PC-9 (cell line): ENCODE data around the gene GALNT7. TPM values are rescaled to one million over a fixed set of nuclear protein-coding genes. Genes with fewer than 3 reads are reported as not detected.

Experiments
- BruUV-seq: library from RNA; stranded (reverse); fragments of 400-500 nt; replicated peaks from 2 replicates; lab custom pipeline; 2021; lab: Mats Ljungman, UMichigan
- CTCF ChIA-PET: fragments of 300-600 bp; sonication (Branson Sonifier 250); formaldehyde crosslinking; loops from one replicate; lab custom pipeline; 2022; ENCODE audit warnings: antibody characterized with exemption; lab: Charles Lee
- POLR2A ChIA-PET: fragments of 300-600 bp; sonication (Branson Sonifier 250); formaldehyde crosslinking; loops from one replicate; lab custom pipeline; 2022; ENCODE audit warnings: antibody characterized with exemption; ENCODE audit not compliant: unreplicated experiment; lab: Charles Lee
- DNase-seq, 2 experiments: peaks; one replicate each; pipeline versions ENCODE4 v3.0.0 to v3.0.0-alpha.2; 2015 to 2022; ENCODE audit warnings: mixed read lengths in 1 of 2
- H2AFZ ChIP-seq: fragments of 200-600 bp; sonication (generic); 2 replicates; pipeline ENCODE4 v1.8.1; 2017; ENCODE audit warnings: antibody characterized with exemption
- H3F3A ChIP-seq: fragments of 200-600 bp; sonication (generic); 2 replicates; pipeline ENCODE4 v1.8.1; 2017; ENCODE audit warnings: antibody characterized with exemption, mild to moderate bottlenecking, low read depth; ENCODE audit not compliant: insufficient read depth
- H3K27ac ChIP-seq: fragments of 200-600 bp; sonication (generic); 2 replicates; pipeline ENCODE4 v1.6.1; 2016; ENCODE audit warnings: mixed run types
- H3K27me3 ChIP-seq: fragments of 200-600 bp; sonication (generic); 2 replicates; pipeline ENCODE4 v1.6.1; 2016; ENCODE audit warnings: low read depth, mixed run types; ENCODE audit not compliant: insufficient read depth
- H3K36me3 ChIP-seq: fragments of 200-600 bp; sonication (generic); 2 replicates; pipeline ENCODE4 v1.6.1; 2016; ENCODE audit warnings: low read depth, mixed run types
- H3K4me1 ChIP-seq: fragments of 200-600 bp; sonication (generic); replicated peaks from 2 replicates; pipeline ENCODE4 v1.6.1; 2016; ENCODE audit warnings: mixed run types; ENCODE audit not compliant: insufficient read depth
- H3K4me2 ChIP-seq: fragments of 200-600 bp; sonication (generic); 2 replicates; pipeline ENCODE4 v1.6.1; 2017; ENCODE audit warnings: mixed run types
- H3K4me3 ChIP-seq: fragments of 200-600 bp; sonication (generic); 2 replicates; pipeline ENCODE4 v1.6.1; 2016; ENCODE audit warnings: mixed run types
- H3K79me2 ChIP-seq: fragments of 200-600 bp; sonication (generic); 2 replicates; pipeline ENCODE4 v1.6.1; 2017; ENCODE audit warnings: low read depth, mixed run types
- H3K9me2 ChIP-seq: fragments of 200-600 bp; sonication (generic); 2 replicates; pipeline ENCODE4 v1.8.1; 2017; ENCODE audit warnings: mild to moderate bottlenecking; ENCODE audit not compliant: insufficient read depth
- H3K9me3 ChIP-seq: fragments of 200-600 bp; sonication (generic); 2 replicates; pipeline ENCODE4 v1.8.1; 2016; ENCODE audit warnings: low read depth; ENCODE audit not compliant: insufficient read depth
- H4K20me1 ChIP-seq: fragments of 200-600 bp; sonication (generic); 2 replicates; pipeline ENCODE4 v1.8.1; 2017; ENCODE audit not compliant: insufficient read depth
- EZH2 ChIP-seq: fragments of 200-600 bp; sonication (generic); IDR thresholded peaks from 2 replicates; pipeline ENCODE4 v1.8.0; 2017; ENCODE audit warnings: antibody characterized with exemption, low read depth
- intact Hi-C: fragments of 100-400 bp; cut with micrococcal nuclease; formaldehyde crosslinking; loops from one replicate; pipeline ENCODE4 v1.10.0; 2022; ENCODE audit not compliant: unreplicated experiment
- total RNA-seq: library from RNA; stranded (reverse); gene quantifications from 2 replicates; pipeline ENCODE4 v1.2.3, GENCODE V29; 2021
- TF ChIP-seq, protein P1 (sequence below): fragments of 200-600 bp; sonication (generic); conservative IDR thresholded peaks from 2 replicates; pipeline ENCODE4 v1.6.1; 2017; ENCODE audit warnings: mixed run types, antibody characterized with exemption, mild to moderate bottlenecking, moderate library complexity

The GALNT7 gene
- total RNA-seq, 1 experiment from 2014 or later, result 57.2 TPM

DNA sequence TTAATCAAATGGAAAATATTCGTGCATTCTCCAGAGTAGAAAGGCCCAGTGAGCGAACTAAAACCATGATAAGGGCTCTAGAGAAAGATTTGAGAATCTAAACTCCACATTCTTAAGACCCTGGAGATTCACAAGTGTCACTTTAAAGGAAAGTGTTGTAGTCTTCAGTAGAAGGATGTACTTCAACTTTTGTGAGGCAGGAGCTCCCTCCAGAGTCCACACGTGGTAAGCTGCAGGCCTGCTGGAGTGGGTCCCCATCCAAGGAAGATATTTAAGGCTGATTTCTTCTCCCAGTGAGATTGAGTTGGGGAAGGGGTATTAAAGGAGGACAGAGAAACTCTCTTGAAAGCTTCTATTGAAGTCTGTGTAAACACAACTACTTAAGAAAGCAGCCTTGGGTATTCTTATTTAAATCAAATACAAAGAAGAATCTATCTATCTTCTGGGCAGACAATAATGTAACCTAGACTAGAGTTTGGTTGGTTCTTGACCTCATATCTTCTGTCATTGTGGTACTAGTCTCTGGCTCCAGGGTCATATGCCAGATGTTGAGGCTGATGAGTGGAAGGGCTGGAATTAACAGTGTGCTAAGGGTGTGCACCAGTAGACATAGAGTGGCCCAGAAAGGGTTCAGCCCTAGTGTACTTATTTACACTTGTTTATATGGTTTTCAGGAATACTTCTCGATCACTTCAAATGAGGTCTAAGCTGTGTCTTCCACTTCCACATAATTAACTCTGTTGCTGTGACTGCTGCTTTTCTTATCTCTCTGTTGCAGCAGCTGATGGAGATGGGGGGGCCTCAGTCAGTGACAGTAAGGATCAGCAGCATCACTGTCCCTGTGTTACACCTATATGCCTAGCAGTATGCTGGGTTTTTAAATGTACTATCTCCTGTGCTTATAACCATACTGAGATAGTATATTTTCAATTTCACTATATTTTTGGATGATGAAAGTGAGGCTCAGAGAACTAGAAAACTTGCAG lies 89.4 kb downstream of the GALNT7 start:
- H3K4me2 ChIP-seq, result no peak overlapping the region
- BruUV-seq, result no TSS peak
- no peak overlapping the region for H3K27ac ChIP-seq
- CTCF ChIA-PET, result interaction anchor here (0.6 to 1.8 kb wide), 5 partner anchors 44 to 245 kb away, joined by 3 to 22 read pairs (median 7); no protein-coding TSS in a partner anchor
- no peak for TF ChIP-seq EZH2
- TF ChIP-seq, protein P1, sequence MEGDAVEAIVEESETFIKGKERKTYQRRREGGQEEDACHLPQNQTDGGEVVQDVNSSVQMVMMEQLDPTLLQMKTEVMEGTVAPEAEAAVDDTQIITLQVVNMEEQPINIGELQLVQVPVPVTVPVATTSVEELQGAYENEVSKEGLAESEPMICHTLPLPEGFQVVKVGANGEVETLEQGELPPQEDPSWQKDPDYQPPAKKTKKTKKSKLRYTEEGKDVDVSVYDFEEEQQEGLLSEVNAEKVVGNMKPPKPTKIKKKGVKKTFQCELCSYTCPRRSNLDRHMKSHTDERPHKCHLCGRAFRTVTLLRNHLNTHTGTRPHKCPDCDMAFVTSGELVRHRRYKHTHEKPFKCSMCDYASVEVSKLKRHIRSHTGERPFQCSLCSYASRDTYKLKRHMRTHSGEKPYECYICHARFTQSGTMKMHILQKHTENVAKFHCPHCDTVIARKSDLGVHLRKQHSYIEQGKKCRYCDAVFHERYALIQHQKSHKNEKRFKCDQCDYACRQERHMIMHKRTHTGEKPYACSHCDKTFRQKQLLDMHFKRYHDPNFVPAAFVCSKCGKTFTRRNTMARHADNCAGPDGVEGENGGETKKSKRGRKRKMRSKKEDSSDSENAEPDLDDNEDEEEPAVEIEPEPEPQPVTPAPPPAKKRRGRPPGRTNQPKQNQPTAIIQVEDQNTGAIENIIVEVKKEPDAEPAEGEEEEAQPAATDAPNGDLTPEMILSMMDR, result peak; percentile 80
- peaks cover 7% of the 10 kb centered on the region; the same call in 1 of the 2 replicates for H3F3A ChIP-seq
- no peaks in the 10 kb centered on the region; the same call in 1 of the 2 replicates for H3K9me3 ChIP-seq
- intact Hi-C loops, result loop anchor here (1.0 to 10.0 kb wide), 5 partner anchors 159 to 423 kb away; no protein-coding TSS in a partner anchor
- no peaks in the 10 kb centered on the region for H3K9me2 ChIP-seq
- H3K4me1 ChIP-seq, result peaks cover 6% of the 10 kb centered on the region
- no peaks in the 10 kb centered on the region for H3K27me3 ChIP-seq
- peak; percentile 48 to 57 for DNase-seq
- H2AFZ ChIP-seq, result no peak overlapping the region
- H3K36me3 ChIP-seq, result no peaks in the 10 kb centered on the region
- no peak overlapping the region for H3K4me3 ChIP-seq
- POLR2A ChIA-PET, result interaction anchor here (0.6 to 0.7 kb wide), 3 partner anchors 48 to 90 kb away, joined by 3 to 16 read pairs (median 8); no protein-coding TSS in a partner anchor
- H4K20me1 ChIP-seq, result no peaks in the 10 kb centered on the region
- H3K79me2 ChIP-seq, result peaks cover 17% of the 10 kb centered on the region; the same call in 1 of the 2 replicates

DNA sequence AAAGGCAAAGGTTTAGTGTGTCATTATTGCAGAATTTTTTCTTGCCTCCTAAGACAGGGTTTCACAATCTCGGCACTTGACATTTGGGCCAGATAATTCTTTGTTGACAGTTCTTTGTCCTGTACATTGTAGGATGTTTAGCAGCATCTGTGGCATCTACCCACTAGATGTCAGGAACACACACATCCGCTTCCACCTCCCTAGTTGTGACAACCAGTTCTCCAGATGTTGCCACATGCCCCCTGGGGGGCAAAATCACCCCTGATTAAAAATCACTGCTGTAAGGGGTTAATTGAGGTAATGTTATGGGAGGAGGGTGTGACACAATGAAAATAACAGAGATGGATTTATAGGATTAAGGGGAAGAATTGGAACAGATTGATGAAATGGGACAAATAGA lies 90.3 kb downstream of the GALNT7 start:
- Histone ChIP-seq H3K9me2 (no peaks in the 10 kb centered on the region), H3K4me3 (no peak overlapping the region), H3K27me3 (no peaks in the 10 kb centered on the region), H3K79me2 (peaks cover 10% of the 10 kb centered on the region; the same call in 1 of the 2 replicates), H3K4me1 (no peaks in the 10 kb centered on the region), H2AFZ (no peak overlapping the region), H3K4me2 (no peak overlapping the region), H3K27ac (no peak overlapping the region), H3F3A (no peaks in the 10 kb centered on the region), H3K9me3 (no peaks in the 10 kb centered on the region; the same call in 1 of the 2 replicates), H4K20me1 (no peaks in the 10 kb centered on the region), H3K36me3 (no peaks in the 10 kb centered on the region)
- TF ChIP-seq, protein P1, result no peak
- no peak for TF ChIP-seq EZH2
- ChIA-PET CTCF (interaction anchor here (1.6 to 1.8 kb wide), 2 partner anchors 43 to 234 kb away, joined by 3 to 5 read pairs; no protein-coding TSS in a partner anchor), POLR2A (no interaction called here)
- no peak for DNase-seq
- intact Hi-C loops, result loop anchor here (5.0 to 10.0 kb wide), 3 partner anchors 158 to 424 kb away; no protein-coding TSS in a partner anchor
- BruUV-seq, result no TSS peak

DNA sequence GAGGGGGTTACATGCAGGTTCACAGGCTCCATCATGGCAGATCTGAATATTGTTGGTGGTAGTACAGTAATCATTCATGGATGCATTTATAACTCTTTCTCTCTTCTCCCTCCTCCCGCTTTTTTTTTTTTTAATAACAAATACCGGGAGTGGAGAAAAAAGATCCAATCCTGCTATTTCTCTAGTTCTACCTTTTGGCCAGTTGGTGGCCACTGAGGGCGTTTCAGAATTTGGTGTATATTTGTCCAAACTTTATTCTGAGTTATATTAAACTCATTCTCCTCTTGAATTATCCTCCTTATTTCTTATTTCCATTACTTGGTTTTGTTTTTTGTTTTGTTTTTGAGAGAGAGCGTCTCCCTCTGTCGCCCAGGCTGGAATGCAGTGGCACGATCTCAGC lies 90.7 kb downstream of the GALNT7 start:
- ChIA-PET CTCF (no interaction called here), POLR2A (no interaction called here)
- no peaks in the 10 kb centered on the region for H3K36me3 ChIP-seq
- H3K9me2 ChIP-seq, result no peaks in the 10 kb centered on the region
- no peak overlapping the region for H3K4me2 ChIP-seq
- no peak for TF ChIP-seq EZH2
- TF ChIP-seq, protein P1, result no peak
- intact Hi-C loops, result loop anchor here (5.0 to 10.0 kb wide), 3 partner anchors 158 to 425 kb away; no protein-coding TSS in a partner anchor
- H3F3A ChIP-seq, result no peaks in the 10 kb centered on the region
- H3K79me2 ChIP-seq, result peaks cover 10% of the 10 kb centered on the region; the same call in 1 of the 2 replicates
- DNase-seq, result no peak
- H4K20me1 ChIP-seq, result no peaks in the 10 kb centered on the region
- H3K4me1 ChIP-seq, result no peaks in the 10 kb centered on the region
- H3K27ac ChIP-seq, result no peak overlapping the region
- no peak overlapping the region for H2AFZ ChIP-seq
- H3K4me3 ChIP-seq, result no peak overlapping the region
- no peaks in the 10 kb centered on the region; the same call in 1 of the 2 replicates for H3K9me3 ChIP-seq
- BruUV-seq, result no TSS peak
- H3K27me3 ChIP-seq, result no peaks in the 10 kb centered on the region
